ENCODE results near the gene TM6SF1. TPM values are rescaled to one million over a fixed set of nuclear protein-coding genes. Genes with fewer than 3 reads are reported as not detected.
"Not testable (repeated sequence)": the region's sequence is repeated elsewhere in the genome, so short reads cannot be mapped to it uniquely, and the experiment has no call there.

The TM6SF1 gene
- total RNA-seq, 4 donors from 2014 or later, result 1.7 to 10.5 (median 3.9) TPM

DNA sequence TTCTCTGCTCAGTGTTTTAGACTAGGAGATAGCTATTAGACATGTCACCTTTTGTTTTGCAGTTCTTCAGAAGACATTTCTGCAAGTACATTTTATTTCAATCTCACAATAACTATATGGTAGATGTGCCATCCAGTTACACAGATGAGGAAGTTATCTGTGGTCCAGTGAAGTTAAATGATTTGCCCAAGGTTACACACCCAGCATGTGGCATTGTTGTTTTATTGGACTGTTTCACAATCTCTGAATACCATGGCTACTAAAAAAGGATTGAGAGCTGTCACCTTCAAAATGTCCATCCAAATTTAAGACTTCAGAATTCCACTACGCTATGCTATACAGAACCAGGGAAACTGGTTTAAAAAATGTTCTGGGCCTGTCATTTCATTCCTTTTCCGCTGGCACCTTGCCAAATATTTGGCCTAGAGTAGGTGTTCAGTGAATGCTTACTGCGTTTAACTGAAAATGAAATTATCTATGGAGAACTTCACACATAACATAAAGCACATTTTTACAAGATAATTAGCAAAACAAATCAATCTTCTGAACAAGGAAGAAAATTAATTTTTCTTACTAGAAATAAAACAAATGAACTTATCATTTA is 20.2 kb downstream of the TM6SF1 start:
- intact Hi-C loops (cut with DNase I; ENCODE audit: low total_unique reads), result no loop called here
- H3K4me1 ChIP-seq, result no peaks in the 10 kb centered on the region
- H3K27me3 ChIP-seq, result no peaks in the 10 kb centered on the region

DNA sequence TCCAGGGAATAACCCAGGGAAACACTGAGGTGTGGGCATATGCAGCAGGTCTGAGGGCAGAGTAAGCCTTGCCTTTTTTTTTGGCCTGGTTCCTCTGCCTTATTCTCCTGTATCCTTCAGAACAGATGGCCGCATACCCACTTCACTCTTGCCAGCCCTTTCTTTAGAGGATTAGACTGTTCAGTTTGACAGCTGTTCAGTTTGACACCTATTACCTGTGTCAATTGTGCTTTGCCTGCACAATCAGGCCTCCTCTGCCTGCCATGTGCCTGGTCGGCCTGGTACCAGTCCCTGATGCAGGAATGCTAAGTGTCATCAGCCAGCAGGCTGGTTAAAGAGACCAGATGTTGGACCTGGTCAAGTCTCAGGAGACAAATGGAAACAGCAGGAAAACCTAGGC is 22.3 kb downstream of the TM6SF1 start:
- H3K4me3 ChIP-seq, result no peak overlapping the region
- H3K9me3 ChIP-seq, result no peaks in the 10 kb centered on the region
- H3K27ac ChIP-seq, result no peak overlapping the region
- no peak for TF ChIP-seq POLR2A (IDR thresholded peaks at IDR 0.05)
- TF ChIP-seq, protein P1, sequence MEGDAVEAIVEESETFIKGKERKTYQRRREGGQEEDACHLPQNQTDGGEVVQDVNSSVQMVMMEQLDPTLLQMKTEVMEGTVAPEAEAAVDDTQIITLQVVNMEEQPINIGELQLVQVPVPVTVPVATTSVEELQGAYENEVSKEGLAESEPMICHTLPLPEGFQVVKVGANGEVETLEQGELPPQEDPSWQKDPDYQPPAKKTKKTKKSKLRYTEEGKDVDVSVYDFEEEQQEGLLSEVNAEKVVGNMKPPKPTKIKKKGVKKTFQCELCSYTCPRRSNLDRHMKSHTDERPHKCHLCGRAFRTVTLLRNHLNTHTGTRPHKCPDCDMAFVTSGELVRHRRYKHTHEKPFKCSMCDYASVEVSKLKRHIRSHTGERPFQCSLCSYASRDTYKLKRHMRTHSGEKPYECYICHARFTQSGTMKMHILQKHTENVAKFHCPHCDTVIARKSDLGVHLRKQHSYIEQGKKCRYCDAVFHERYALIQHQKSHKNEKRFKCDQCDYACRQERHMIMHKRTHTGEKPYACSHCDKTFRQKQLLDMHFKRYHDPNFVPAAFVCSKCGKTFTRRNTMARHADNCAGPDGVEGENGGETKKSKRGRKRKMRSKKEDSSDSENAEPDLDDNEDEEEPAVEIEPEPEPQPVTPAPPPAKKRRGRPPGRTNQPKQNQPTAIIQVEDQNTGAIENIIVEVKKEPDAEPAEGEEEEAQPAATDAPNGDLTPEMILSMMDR (IDR thresholded peaks at IDR 0.05), result no peak
- H3K36me3 ChIP-seq, result no peaks in the 10 kb centered on the region
- H3K4me1 ChIP-seq, result no peaks in the 10 kb centered on the region
- DNase-seq, result no peak
- intact Hi-C loops (cut with DNase I; ENCODE audit: low total_unique reads), result no loop called here
- H3K27me3 ChIP-seq, result no peaks in the 10 kb centered on the region

More for the DNA sequence above, 20.2 kb downstream of the TM6SF1 start:
- Histone ChIP-seq H3K9me3 (no peaks in the 10 kb centered on the region), H3K4me3 (no peak overlapping the region), H3K27ac (no peak overlapping the region), H3K36me3 (no peaks in the 10 kb centered on the region)
- no peak for DNase-seq
- TF ChIP-seq, protein P1 (IDR thresholded peaks at IDR 0.05), result no peak
- TF ChIP-seq POLR2A (IDR thresholded peaks at IDR 0.05), result no peak

DNA sequence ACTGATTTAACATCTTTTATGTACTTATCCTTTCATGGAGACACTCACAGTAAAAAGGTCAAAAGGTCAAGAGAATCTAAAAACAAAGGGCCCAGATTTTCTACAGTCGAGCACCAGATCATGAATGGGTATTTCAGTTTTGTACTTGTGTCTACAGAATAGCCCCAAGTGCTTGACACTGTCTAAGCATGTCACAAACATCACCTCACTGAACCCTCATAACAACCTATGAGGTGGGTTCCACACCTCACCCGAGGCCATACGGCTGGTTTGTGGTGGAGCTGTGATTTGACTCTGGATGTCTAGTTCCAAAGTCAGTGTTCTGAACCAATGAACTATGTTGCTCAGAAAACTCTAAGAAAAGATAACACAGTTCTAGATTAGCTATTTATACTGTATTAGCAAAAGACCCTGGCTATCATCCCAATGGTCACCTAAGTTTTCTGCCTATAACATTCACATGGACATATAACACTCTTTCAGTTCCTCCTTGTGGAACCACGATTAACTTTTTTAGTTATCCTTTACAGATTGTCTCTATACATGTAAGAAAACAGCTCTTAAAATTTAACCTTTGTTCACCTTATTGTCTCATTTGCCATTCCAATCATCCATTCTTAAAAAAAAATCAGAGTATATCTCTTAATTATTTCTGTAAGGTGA is 25.5 kb downstream of the TM6SF1 start:
- intact Hi-C loops (cut with DNase I; ENCODE audit: low total_unique reads), result no loop called here

GRCh38 chr15:83142151-83142550 is 34.7 kb downstream of the TM6SF1 start:
- H3K4me1 ChIP-seq; H3K27ac ChIP-seq; H3K36me3 ChIP-seq; DNase-seq; H3K27me3 ChIP-seq; intact Hi-C loops (cut with DNase I; ENCODE audit: low total_unique reads); H3K4me3 ChIP-seq; H3K9me3 ChIP-seq: not testable (repeated sequence)

More for the DNA sequence above, 25.5 kb downstream of the TM6SF1 start:
- Histone ChIP-seq H3K36me3 (no peaks in the 10 kb centered on the region), H3K4me3 (no peak overlapping the region), H3K27ac (no peak overlapping the region), H3K4me1 (no peaks in the 10 kb centered on the region), H3K27me3 (no peaks in the 10 kb centered on the region), H3K9me3 (no peaks in the 10 kb centered on the region)
- DNase-seq, result no peak
- TF ChIP-seq, protein P1 (IDR thresholded peaks at IDR 0.05), result no peak
- no peak for TF ChIP-seq POLR2A (IDR thresholded peaks at IDR 0.05)

DNA sequence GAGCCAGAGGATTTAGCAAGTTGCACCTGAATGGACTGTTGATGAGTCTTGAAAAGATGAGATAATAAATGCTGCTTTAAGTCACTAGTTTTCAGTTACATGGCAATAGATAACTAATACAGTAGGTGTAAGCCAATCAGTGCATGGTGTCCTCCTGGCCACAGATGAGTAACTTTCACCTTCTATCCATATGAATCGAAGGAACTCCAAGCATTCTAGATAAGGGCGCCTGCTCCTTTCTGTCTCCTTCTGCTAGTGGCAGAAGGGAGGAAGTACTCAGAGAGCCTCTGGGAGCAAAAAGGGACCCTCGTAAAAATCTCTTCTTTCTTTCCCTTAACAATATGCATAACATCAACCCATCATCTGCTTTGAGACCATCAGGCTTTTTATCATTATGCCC is 37.3 kb downstream of the TM6SF1 start:
- no peaks in the 10 kb centered on the region for H3K27me3 ChIP-seq
- H3K27ac ChIP-seq, result no peak overlapping the region
- intact Hi-C loops (cut with DNase I; ENCODE audit: low total_unique reads), result no loop called here
- no peaks in the 10 kb centered on the region for H3K4me1 ChIP-seq
- DNase-seq, result no peak
- TF ChIP-seq, protein P1 (IDR thresholded peaks at IDR 0.05), result no peak
- no peak for TF ChIP-seq POLR2A (IDR thresholded peaks at IDR 0.05)
- H3K9me3 ChIP-seq, result no peaks in the 10 kb centered on the region
- no peaks in the 10 kb centered on the region for H3K36me3 ChIP-seq
- H3K4me3 ChIP-seq, result no peak overlapping the region
